GM21576 (cell line): ENCODE measurements around the gene CCDC107.

ENCODE experiments used
- ATAC-seq: cut with Tn5 transposase; IDR thresholded peaks from one replicate; pipeline ENCODE4 v1.9.1; 2021; ENCODE audit warnings: mild to moderate bottlenecking, moderate library complexity; ENCODE audit not compliant: unreplicated experiment

Gene CCDC107

DNA sequence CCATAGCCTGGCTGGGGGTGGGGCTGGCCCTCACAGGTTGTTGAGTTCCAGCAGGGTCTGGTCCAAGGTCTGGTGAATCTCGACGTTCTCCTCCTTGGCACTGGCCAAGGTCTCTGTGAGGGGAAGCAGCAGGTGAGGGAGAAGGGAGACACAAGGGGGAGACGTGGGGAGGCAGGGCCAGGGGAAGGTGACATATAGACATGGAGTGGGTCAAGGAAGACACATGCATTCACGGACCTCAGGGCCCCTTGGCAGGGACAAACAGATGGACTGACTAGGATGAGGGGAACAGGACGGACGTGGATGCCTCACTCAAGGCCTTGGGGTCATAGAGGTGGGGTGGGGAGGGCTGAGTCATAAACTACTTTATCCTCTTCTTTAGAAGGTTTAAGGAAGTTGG, 24.0 kb downstream of the CCDC107 start:
- no peak for ATAC-seq

DNA sequence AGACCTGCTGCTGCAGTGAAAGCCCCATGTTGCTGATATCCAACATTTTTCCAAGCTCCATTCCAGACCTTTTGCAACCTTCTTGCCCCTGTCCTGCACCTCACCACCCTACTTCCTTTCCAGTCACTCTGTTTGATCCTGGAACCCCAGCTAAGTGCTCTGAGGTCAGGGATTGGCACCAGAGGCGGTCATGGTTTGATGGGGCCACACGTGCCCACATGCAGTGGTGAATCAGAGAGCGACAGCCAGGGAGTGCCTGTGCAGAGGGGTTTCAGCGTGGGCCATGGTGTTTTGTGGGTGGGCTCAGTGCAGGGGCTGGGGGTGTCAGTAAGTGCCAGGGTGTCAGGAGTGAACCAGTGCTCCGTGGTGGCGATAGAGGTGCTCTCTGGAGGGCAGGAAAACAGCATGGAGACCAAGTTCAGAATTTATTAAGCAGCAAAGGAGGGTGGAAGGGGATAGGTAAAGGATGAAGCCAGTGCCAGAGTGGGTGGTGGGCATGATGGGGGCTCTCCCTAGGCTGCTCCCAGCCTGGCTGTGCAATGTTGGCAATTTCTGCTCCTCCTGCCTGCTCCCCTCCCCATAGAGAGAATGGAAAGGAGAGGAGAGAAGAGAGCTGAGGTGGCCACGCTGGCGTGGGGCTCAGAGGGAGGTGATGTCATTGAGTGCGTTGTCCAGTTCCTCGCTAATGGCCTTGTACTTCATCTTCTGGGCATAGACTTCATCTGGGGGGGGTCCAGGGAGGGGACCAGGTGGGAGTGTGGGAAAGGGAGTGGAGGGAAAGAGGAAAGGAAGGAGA, 24.6 kb downstream of the CCDC107 start:
- no peak for ATAC-seq

DNA sequence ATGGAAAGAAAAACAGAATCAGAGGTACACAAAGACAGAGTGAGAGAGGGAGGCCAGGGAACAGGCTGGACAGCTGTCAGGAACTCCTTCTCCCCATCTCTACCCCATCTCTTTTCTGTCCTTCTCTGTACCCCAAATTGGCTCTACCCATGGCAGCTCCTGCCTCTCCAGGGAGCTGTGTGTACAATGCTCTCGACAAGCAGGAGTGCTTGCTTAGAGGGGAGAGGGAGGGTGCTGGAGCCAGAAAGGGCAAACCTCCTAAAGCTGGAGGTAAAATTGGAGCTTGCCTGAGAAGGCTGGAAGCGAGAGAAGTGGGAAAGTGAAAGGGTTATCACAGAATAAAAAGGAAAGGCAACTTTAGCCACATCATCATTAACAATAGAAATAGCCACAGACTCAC, 25.2 kb downstream of the CCDC107 start:
- no peak for ATAC-seq

DNA sequence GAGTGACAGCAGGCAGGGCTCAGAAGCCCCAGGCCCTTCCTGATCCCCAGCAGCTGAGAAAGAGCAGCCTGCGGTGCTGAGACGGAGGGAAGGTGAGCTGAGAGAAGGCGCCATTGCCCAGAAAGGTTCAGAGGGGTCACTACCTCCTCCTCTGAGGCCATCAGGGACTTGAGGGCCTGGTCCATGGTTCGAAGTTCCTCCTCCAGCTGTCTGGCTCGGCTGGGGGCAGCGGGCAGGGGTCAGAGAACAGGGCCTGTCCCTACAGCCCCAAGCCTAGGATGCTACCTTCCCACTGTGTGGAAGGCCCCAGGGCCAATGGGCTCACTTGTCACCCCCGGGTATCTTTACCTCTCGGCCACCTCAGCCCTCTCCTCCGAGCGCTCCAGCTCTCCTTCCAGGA, 26.8 kb downstream of the CCDC107 start:
- no peak for ATAC-seq

DNA sequence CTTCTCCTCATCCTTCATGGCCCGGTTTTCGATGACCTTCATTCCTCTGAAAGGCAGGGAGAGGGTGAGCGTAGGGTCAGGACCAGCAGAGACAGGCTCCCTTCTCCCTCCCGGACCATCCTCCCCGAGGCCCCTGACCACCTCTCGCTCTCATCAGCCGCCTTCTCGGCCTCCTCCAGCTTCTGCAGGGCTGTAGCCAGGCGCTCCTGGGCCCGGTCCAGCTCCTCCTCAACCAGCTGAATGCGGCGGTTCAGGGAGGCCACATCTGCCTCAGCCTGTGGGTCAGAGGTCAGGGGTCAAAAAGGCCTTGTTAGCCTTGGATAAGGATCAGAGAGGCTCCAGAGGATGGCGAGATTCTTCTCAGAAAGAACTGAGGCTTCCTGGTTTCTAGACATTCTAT, 27.4 kb downstream of the CCDC107 start:
- ATAC-seq = no peak

DNA sequence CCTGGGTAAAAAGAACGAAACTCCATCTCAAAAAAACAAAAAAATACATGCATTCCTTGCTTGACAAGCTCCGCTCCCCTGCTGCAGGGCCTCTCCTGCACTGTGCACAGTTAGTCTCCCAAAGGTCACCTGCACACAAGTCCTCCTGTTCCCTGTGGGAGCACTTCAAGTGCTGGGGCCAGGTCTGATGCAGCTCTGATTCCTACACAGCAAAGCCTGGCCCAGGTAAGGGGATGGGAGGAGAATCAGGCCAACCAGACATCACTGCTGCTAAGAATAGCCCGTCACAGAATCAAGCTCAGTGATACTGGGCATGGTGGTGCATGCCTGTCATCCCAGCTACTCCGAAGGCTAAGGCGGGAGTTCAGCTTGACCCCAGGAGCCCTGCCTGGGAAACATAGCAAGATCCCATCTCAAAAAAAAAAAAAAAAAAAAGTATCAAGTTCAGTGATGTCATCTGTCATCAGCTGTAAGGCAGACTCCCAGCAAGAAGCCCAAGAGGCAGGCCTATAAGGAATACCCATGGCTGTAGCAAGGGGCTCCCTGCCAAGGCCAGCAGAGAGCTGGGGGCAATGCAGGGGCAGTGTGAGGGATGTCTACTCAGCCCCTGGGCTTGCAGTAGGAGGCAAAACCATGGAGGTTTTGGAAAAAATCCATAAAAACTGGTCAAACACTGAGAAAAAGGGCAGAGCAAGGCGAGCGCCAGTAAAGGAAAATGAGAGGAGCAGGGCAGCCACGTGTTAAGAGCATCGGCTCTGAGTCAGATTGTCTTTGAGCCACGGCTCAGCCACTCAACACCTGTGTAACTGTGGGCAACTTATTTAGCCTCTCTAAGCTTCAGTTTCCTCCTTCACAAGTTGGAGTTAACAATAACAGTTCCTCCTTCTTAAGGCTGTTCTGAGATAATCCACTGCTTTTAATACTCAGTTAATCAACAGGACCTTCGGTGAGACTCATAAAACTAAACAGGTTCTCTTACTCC, 28.4 kb downstream of the CCDC107 start:
- ATAC-seq = no peak

DNA sequence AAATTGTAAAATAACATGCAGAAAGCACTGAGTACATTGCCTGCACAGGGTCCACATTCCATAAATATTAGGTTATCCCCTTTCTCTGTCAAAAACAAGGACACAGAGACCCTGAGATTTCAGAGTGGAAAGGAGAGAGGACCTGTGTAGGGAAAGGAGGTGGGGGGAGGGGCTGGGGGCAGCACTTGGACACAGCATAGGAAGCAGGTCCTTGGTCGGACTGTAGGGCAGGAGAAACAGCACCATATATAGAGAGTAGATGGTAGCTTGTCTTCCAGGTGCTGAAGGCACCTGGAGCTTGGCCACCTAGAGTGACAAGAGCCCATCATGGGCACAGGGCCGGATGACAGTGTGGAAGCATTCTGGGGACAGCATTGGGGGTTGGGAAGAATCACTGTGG, 29.2 kb downstream of the CCDC107 start:
- ATAC-seq = no peak

DNA sequence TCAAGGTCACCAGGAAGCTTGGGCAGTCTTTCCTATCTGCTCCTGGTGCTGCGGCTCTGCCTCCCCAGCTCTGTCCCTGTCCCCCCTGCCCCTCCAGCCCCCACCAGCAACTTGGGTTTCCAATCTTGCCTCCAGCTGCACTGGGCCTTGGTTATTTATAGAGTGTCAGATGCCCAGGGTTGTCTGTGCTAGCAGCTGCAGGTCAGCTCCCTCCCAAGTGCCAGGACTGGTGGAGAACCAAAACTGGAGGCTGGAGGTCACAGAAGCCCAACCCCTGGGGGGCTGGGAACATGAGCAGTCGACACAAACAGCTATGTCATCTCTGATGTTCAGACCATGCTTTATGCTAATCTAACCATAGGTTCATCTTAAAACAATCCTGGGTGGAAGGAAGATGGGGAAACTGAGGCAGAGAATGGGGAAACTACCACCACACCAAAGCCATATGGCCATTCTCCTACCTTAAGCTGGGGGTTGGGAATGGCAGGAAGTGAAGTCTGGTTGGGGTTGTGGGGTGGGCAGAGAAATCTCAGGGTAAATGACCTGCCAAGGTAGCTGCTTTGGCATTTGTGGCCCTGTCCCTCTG, 30.0 kb downstream of the CCDC107 start:
- ATAC-seq = no peak

DNA sequence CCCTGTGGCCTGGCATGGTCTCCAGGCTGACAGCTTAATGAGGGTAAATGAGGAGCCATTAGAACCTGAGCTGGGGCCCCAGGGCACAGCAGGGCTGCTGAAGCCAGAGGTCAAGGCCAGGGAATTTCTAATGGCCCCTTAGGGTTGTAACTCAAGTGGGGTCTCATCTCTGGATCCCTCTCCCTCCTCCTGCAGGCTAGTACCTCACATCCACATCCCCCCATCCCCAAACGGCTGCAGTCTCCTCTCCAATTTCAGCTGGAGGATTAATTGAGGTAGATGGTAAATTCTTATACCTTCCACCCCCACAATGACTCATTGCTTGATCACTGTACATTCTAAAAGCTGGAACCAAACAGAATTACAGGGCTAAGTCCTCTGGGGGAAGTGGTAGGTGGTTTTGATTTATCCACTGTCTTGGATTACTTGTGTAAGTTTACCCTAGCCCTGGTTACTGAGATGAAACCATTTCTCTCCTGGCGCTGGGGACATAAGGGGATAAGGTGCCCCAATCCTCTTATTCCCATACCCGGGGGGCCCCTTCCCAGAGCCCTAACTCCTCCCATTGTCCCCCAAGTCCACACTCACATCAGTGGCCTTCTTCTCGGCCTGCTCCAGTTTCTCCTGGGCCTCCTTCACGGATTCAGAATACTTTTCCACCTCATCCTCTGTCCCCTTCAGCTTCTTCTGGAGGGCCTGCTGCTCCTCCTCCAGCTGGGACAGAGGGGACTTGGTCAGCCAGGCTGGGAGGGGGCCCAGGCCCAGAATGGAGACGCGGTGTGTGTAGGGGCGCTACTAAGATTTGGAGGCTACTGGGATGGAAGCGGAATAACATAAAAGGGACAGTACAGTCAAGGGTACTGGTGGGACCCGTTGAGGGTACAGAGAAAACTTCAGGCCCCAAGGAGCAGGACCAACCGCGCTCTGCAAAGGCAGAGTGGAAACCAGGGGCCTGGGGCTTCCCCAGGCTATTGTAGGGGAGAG, 30.8 kb downstream of the CCDC107 start:
- no peak for ATAC-seq

DNA sequence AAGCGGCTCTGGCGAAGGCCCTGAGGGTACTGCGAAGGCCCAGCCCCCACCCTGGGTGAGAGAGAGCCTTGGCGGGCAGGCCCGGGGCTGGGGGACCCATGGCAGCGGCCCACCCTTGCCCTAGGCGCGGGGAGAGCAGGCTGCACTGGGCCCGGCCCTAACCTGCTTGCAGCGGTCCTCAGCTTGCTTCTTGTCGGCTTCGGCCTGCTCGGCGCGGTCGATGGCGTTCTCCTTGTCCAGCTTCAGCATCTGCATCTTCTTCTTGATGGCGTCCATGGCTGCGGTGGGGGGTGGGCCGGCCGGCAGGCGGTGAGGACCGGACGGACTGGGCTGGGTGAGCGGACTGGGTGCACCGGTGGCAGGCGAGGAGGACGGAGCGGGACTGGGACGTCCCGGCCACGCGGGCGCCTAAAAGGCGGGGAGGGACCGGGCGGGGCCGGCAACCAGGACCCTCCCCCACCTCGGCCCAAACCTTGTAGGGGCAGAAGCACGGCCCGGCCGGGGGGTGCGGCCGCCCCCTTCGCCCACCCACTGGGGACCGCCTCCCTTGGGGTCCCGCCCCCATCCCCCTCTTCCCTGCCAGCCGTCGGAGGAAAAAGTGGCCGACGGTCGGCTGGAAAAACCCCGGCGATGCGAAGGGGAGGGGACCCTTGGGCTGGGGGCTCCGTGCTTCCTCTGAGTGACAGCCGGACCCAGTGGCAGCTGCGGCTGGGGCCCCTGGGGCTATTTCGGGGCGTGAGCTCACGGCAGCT, 31.6 kb downstream of the CCDC107 start, which contains the start of gene TPM2:
TPM2 (minus strand) TSS at position 384 of the 752 bp plus-strand sequence; CDS start at position 276, 108 bp downstream.
- no peak for ATAC-seq

DNA sequence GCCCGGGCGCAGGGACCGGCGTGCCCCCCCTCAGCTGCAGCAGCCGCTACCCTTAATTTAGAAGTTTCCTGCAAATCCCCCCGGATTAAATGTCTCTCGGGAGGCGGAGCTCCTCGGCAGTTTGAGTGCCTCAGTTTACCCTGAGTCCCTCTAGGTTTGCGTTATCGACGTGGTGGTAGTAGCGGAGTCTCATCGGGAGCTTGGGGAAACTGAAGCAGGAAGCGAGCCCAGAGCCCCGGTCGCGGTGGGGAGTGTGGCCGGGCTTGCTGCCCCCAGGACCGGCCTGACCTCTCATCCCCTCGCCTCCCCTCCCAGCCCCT, 32.2 kb downstream of the CCDC107 start:
- ATAC-seq = no peak

DNA sequence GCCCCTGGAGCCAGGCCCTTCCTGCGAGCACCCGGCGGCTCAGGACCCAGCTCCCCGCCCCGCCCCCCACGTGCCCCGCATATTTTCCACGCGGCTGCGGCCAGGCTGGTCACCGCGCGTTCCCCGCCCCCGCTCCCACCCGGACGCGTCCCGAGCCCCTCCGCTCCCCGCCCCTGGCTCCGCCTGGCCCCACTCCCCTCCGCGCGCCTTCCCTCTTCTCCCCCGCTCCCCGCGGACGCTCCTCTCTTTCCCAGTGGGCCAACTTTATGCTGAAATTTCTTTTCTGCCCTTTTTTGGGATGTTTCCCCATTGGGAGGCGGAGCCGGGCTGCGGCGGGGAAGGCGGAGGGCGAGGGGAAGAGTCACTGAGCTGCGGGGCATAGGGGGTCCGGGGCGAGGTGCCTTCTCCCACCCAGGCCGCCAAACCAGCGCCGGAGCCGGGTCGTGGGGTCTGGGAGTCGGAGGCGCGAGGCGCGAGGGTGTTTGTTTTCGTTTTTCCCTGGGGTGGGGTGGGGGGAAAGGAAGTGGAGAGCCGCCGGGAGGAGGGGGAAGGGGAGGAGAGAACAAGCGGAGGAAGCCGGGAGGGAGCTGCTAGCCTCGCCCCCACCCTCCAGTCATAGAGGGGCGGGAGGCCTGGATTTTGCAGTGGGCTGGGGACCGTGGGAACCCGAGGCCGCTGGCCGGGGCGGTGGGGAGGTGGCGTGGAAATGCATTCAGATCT, 32.7 kb downstream of the CCDC107 start:
- ATAC-seq = no peak

DNA sequence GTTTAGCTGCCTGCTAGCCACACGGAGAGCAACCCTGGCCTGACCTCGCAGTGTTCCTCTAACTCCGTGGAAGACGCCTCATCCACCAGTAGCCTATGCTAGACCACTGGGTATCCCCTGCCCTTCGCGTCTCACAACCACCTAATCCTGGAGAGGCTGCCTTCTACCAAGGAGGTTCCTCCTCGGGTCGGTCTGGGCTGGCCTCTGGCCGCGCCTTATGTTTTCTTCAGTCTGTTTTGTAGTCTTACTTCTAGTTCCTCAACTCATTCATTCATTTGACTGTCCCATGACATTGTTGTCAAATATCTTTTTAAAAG, 33.2 kb downstream of the CCDC107 start:
- no peak for ATAC-seq

DNA sequence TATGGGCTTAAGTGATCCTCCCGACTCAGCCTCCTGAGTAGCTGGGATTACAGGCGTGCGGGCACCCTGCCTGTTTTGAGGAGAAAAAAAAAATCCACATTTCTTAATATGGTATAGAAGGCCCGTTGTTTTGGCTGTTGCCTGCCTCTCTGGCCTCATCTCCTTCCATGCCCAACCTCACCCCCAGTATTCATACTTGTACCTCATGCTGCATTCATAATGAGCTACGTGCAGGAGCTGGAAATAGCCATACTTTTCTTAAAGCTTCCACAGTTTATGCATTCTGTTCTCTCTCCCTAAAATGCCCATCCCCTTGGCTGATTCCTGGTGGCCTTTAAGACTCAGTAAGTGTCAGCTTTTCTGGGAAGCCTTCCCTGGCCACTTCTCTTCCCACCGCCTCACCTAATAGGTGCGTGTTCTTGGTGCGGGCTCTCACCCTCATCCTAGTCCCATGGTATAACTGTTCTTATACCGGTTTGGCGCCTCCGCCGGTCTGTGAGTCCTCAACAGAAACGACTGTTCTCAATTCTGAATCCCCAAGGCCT, 33.7 kb downstream of the CCDC107 start:
- ATAC-seq = no peak

DNA sequence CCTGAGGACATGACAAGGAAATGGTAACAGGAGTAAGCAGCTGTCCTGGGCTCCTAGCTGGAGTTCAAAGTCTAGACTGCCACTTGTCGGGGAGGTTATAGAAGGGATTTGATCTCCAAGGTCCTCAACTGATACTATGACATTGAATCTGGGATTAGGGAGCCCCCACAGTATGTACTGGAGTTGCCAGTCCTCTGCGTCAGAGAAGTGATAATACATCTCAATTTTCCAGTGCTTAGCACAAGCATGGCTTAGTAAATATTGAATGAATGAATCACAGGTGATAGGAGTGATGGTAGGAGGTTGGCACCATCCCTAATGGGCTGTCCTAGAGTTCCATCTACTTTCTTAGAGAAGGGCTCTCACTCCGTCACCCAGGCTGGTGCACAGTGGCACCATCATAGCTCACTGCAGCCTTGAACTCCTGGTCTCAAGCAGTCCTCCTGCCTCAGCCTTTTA, 37.9 kb downstream of the CCDC107 start:
- no peak for ATAC-seq

DNA sequence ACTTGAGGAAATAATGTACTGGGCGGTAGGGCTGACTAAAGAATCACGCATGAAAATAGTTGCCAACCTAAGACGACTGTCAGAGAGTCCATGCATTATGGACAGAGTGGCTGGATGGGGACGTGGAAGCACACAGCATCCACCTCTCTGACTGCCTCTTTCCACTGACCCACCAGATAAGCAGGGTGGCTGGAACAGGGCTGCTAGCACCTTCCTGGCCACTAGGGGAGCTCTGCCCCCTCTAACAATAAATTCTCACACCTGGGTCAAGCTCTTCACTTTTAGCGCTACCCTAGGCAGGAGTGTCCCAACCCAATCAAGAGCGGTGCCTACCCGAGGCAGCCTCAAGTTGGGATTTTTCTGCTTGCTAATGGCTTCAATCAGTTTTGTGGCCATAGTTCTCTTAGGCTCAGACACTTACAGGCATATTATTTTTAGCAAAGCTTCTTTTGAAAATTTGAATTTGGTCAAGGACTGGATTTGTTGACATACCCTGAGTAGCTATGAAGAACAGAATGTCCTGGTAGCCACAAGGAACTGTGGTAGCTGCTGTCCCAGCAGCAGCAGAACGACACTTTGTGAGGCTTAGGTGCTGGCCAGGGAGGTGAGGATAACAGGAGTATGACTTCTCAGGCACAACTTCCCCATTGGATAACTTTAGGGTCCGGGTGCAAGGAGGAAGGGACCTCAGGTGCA, 38.6 kb downstream of the CCDC107 start:
- peak; percentile 81 for ATAC-seq

DNA sequence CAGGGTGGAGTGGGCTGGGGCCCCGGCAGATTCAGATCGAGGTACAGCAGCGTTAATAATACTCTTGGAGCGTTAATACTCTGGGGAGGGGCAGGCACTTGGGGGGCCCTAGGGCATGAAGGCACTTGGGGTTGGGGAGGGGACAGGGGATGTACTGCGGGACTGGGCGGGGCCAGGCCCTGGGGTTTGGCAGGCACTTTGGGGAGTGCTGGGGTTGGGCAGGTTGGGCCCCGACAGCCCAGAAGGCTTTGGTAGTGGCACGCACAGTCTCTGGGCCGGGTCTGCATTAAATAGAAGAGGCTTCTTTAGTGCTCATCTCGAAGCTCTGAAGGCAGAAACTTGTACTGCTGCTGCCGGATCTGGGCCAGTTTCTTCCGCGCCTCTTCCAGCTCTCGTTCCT, 39.4 kb downstream of the CCDC107 start:
- ATAC-seq = no peak

DNA sequence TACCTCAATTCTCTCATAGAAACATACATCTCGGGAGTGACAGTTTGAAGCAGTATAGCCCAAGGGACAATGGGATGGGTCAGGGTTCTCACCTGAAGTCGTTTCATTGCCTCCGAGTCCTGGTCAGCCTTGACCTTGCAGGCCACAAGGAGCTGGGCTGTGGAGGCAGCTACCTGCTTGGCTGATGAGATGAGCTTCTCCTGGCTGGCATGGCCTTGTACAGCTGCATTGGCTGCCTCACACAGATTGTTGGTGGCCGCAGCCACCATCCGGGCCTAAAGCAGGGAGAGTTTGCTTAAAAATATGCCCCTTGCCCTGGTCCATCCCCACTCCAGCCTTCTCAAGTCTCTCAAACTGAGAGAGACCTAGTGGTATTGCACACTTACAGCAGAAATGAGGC, 40.1 kb downstream of the CCDC107 start:
- no peak for ATAC-seq
